IMR-90 (cell line): ENCODE data around the gene EHBP1L1. TPM values are rescaled to one million over a fixed set of nuclear protein-coding genes. Genes with fewer than 3 reads are reported as not detected.
A peak's percentile ranks its signal among the peaks of the same experiment; 100 is the strongest.

Experiments used
- ATAC-seq: fragments of 200-7000 bp; cut with Tn5 transposase; 2 replicates; pipeline ENCODE4 v1.9.1; 2020; ENCODE audit warnings: low read depth, mild to moderate bottlenecking, moderate library complexity
- Bru-seq: library from RNA; stranded (reverse); fragments of 400-500 nt; gene quantifications from one replicate; lab custom pipeline; 2021; lab: Mats Ljungman, UMichigan
- BruChase-seq, 2 experiments: library from RNA; stranded (reverse); fragments of 400-500 nt; gene quantifications; one replicate each; lab custom pipeline; 2021; lab: Mats Ljungman, UMichigan
- BruUV-seq: library from RNA; stranded (reverse); fragments of 400-500 nt; replicated peaks from 2 replicates; lab custom pipeline; 2021; lab: Mats Ljungman, UMichigan
- CTCF ChIA-PET: fragments of 300-600 bp; formaldehyde crosslinking; extraction: SDS; loops from one replicate; lab custom pipeline; 2021; ENCODE audit warnings: antibody characterized with exemption; lab: Yijun Ruan, JAX
- POLR2A ChIA-PET: fragments of 300-600 bp; sonication (Branson Sonifier 250); formaldehyde crosslinking; loops from one replicate; lab custom pipeline; 2022; ENCODE audit warnings: antibody characterized with exemption; ENCODE audit not compliant: unreplicated experiment; lab: Charles Lee
- DNase-seq: peaks from one replicate; pipeline ENCODE4 v3.0.0; 2013
- H2AFZ ChIP-seq: replicated peaks from 2 replicates; pipeline ENCODE3; 2013; ENCODE audit warnings: low read length, mild to moderate bottlenecking; ENCODE audit not compliant: poor library complexity
- H2AK5ac ChIP-seq: 2 replicates; pipeline ENCODE4 v1.6.1; 2013; ENCODE audit warnings: low read depth, low read length, inconsistent platforms
- H2AK9ac ChIP-seq: replicated peaks from 2 replicates; pipeline ENCODE3; 2013; ENCODE audit warnings: mild to moderate bottlenecking, low read depth, low read length, moderate library complexity; ENCODE audit not compliant: poor library complexity
- H2BK120ac ChIP-seq: 2 replicates; pipeline ENCODE4 v1.6.1; 2013; ENCODE audit warnings: low read depth, low read length, inconsistent platforms
- H2BK15ac ChIP-seq: 3 replicates; pipeline ENCODE4 v1.6.1; 2013; ENCODE audit warnings: low read depth, low read length, inconsistent platforms
- H2BK20ac ChIP-seq: 2 replicates; pipeline ENCODE4 v1.6.1; 2013; ENCODE audit warnings: low read depth, mild to moderate bottlenecking, inconsistent platforms, low read length, moderate library complexity
- H2BK5ac ChIP-seq: 2 replicates; pipeline ENCODE4 v1.6.1; 2013; ENCODE audit warnings: mild to moderate bottlenecking, low read depth, low read length, inconsistent platforms; ENCODE audit not compliant: poor library complexity, severe bottlenecking
- H3K14ac ChIP-seq: replicated peaks from 2 replicates; pipeline ENCODE4 v1.6.1; 2013; ENCODE audit warnings: low read depth, low read length, inconsistent platforms
- H3K18ac ChIP-seq: 2 replicates; pipeline ENCODE4 v1.6.1; 2013; ENCODE audit warnings: low read depth, low read length, control low read depth
- H3K23ac ChIP-seq: 2 replicates; pipeline ENCODE4 v1.6.1; 2013; ENCODE audit warnings: low read depth, low read length, inconsistent platforms
- H3K27ac ChIP-seq: 2 replicates; pipeline ENCODE4 v1.5.1; 2013; ENCODE audit warnings: mild to moderate bottlenecking, control low read depth, low read length; ENCODE audit not compliant: insufficient read depth
- H3K27me3 ChIP-seq: 2 replicates; pipeline ENCODE4 v1.6.1; 2013; ENCODE audit warnings: low read length; ENCODE audit not compliant: control insufficient read depth, insufficient read depth
- H3K36me3 ChIP-seq: 2 replicates; pipeline ENCODE4 v1.6.1; 2013; ENCODE audit warnings: low read length, mixed read lengths; ENCODE audit not compliant: control insufficient read depth, insufficient read depth
- H3K4ac ChIP-seq: 2 replicates; pipeline ENCODE4 v1.6.1; 2013; ENCODE audit warnings: low read depth, low read length, inconsistent platforms
- H3K4me1 ChIP-seq: 2 replicates; pipeline ENCODE4 v1.6.1; 2013; ENCODE audit warnings: low read length, mixed read lengths; ENCODE audit not compliant: control insufficient read depth, insufficient read depth
- H3K4me2 ChIP-seq: 2 replicates; pipeline ENCODE4 v1.6.1; 2013; ENCODE audit warnings: low read depth, mild to moderate bottlenecking, control low read depth, low read length, moderate library complexity
- H3K4me3 ChIP-seq: 2 replicates; pipeline ENCODE4 v1.5.1; 2013; ENCODE audit warnings: low read depth, mild to moderate bottlenecking, control low read depth, low read length, moderate library complexity; ENCODE audit not compliant: insufficient read depth
- H3K56ac ChIP-seq: 2 replicates; pipeline ENCODE4 v1.6.1; 2013; ENCODE audit warnings: low read length, inconsistent platforms; ENCODE audit not compliant: insufficient read depth; ENCODE audit errors: extremely low read depth
- H3K79me1 ChIP-seq, 2 experiments: 2 replicates each; pipeline ENCODE4 v1.6.1; 2013; ENCODE audit warnings: low read length in 2 of 2, inconsistent platforms in 1 of 2, low read depth in 1 of 2
- H3K9ac ChIP-seq: 2 replicates; pipeline ENCODE4 v1.6.1; 2013; ENCODE audit warnings: low read depth, low read length, control low read depth
- H3K9me1 ChIP-seq: 2 replicates; pipeline ENCODE4 v1.6.1; 2013; ENCODE audit warnings: low read length, inconsistent platforms; ENCODE audit not compliant: insufficient read depth
- H3K9me3 ChIP-seq: 2 replicates; pipeline ENCODE4 v1.6.1; 2013; ENCODE audit warnings: low read length; ENCODE audit not compliant: control insufficient read depth, insufficient read depth
- H4K20me1 ChIP-seq: 2 replicates; pipeline ENCODE4 v1.6.1; 2013; ENCODE audit warnings: low read length, inconsistent platforms; ENCODE audit not compliant: insufficient read depth
- H4K5ac ChIP-seq: 2 replicates; pipeline ENCODE4 v1.6.1; 2013; ENCODE audit warnings: mild to moderate bottlenecking, low read depth, low read length, control low read depth
- H4K8ac ChIP-seq, 2 experiments: 2 replicates each; pipeline ENCODE4 v1.6.1; 2013; ENCODE audit warnings: low read depth in 2 of 2, low read length in 2 of 2, control low read depth in 1 of 2, inconsistent platforms in 1 of 2
- H4K91ac ChIP-seq: 2 replicates; pipeline ENCODE4 v1.6.1; 2013; ENCODE audit warnings: low read depth, low read length, inconsistent platforms; ENCODE audit not compliant: insufficient read depth
- BHLHE40 ChIP-seq: fragments of 150-350 bp; IDR thresholded peaks from 2 replicates; pipeline ENCODE4 v1.6.1; 2016; ENCODE audit warnings: mild to moderate bottlenecking, low read depth, low read length
- MAZ ChIP-seq: IDR thresholded peaks from 2 replicates; pipeline ENCODE4 v1.6.1; 2012; ENCODE audit warnings: low read depth, mild to moderate bottlenecking, low read length, improper control_type of control experiment, moderate library complexity, borderline replicate concordance
- WGBS, 2 experiments: methylation state at CpG; one replicate each; pipeline versions ENCODE4 v1.1.5 to v1.1.7; 2013; ENCODE audit warnings: missing lambda C conversion rate in 2 of 2; ENCODE audit not compliant: insufficient read length in 1 of 2; ENCODE audit errors: extremely low coverage in 2 of 2; 5-methylcytosine and 5-hydroxymethylcytosine counted together
- dilution Hi-C: fragments of 300-500 bp; cut with HindIII; formaldehyde crosslinking; loops from one replicate; pipeline ENCODE4 v1.14.3; 2018; ENCODE audit warnings: low sequenced_read_pairs; ENCODE audit not compliant: unreplicated experiment
- in situ Hi-C: fragments of 300-500 bp; cut with MboI; formaldehyde crosslinking; loops from 3 replicates; pipeline ENCODE4 v1.14.3; 2019; ENCODE audit warnings: low sequenced_read_pairs, inconsistent platforms, mixed read lengths
- intact Hi-C: fragments of 100-400 bp; cut with micrococcal nuclease; formaldehyde crosslinking; loops from 2 replicates; pipeline ENCODE4 v1.10.0; 2022
- long read RNA-seq: library from polyadenylated mRNA; unstranded; transcript quantifications from one replicate; pipeline ENCODE4 v2.0.0, GENCODE V29; 2021; ENCODE audit not compliant: unreplicated experiment
- polyA plus RNA-seq, 3 experiments: library from polyadenylated mRNA; depleted of rRNA; stranded (reverse); fragments of >200 nt; gene quantifications; 2 replicates each; pipeline ENCODE4 v1.2.3, GENCODE V29; 2012; ENCODE audit warnings: low replicate concordance in 1 of 3
- total RNA-seq: library from RNA; depleted of rRNA; stranded (reverse); fragments of >200 nt; gene quantifications from 2 replicates; pipeline ENCODE4 v1.2.3, GENCODE V29; 2012; rRNA removed

The EHBP1L1 gene
- total RNA-seq (10.0 and 13.3 TPM in 2 replicates), polyA plus RNA-seq (2012; rRNA removed) (27.4 and 29.0 TPM in 2 replicates), Bru-seq, nascent RNA (percentile 84 among the genes with signal in this experiment), BruChase-seq, experiment 1, labeled RNA remaining after a 6-hour chase (percentile 82 among the genes with signal in this experiment), BruChase-seq, experiment 2, labeled RNA remaining after a 2-hour chase (percentile 86 among the genes with signal in this experiment)
- 13.2 and 27.4 TPM in 2 replicates for polyA plus RNA-seq (2012; cell fraction: cytosol; rRNA removed)
- polyA plus RNA-seq (2012; cell fraction: nucleus; rRNA removed; ENCODE audit: low replicate concordance) = 82.3 and 155 TPM in 2 replicates
- long read RNA-seq, partial matches to known transcripts = 6 of 12 reads
- long read RNA-seq, other reads (novel, unspliced or antisense) = 5 of 12 reads

GRCh38 chr11:65575568-65576231, at the start of gene EHBP1L1:
Gene EHBP1L1, plus strand, starts transcription at chr11:65576053. Its CDS starts 250 bp downstream, at chr11:65576303.
- Histone ChIP-seq H3K9ac (peak within 1 kb of the TSS; percentile 72), H3K56ac (peak within 1 kb of the TSS; percentile 70), H2AK5ac (peak within 1 kb of the TSS; percentile 98), H3K4me1 (peaks cover 33% of the 10 kb centered on the region), H4K8ac (peak within 1 kb of the TSS; percentile 76 to 90; a peak in 3 of 4 replicates), H2BK15ac (peak within 1 kb of the TSS; percentile 86; the same call in 2 of the 3 replicates), H3K14ac (peak within 1 kb of the TSS; percentile 96), H3K23ac (peak within 1 kb of the TSS; percentile 93), H3K4me3 (peak within 1 kb of the TSS; percentile 85), H2AFZ (peak within 1 kb of the TSS; percentile 90), H3K36me3 (peaks cover 15% of the 10 kb centered on the region; the same call in 1 of the 2 replicates), H4K91ac (peak within 1 kb of the TSS; percentile 83), H3K9me3 (no peaks in the 10 kb centered on the region), H4K5ac (peak within 1 kb of the TSS; percentile 86), H3K79me1 (peaks cover 24 to 69% of the 10 kb centered on the region in 2 experiments), H2BK120ac (peak within 1 kb of the TSS; percentile 83), H2BK20ac (peak within 1 kb of the TSS; percentile 34; the same call in 1 of the 2 replicates), H2BK5ac (peak within 1 kb of the TSS; percentile 76), H3K9me1 (peaks cover 8% of the 10 kb centered on the region), H2AK9ac (peak within 1 kb of the TSS; percentile 99), H3K4me2 (peak within 1 kb of the TSS; percentile 87), H3K4ac (peak within 1 kb of the TSS; percentile 96), H3K27me3 (no peaks in the 10 kb centered on the region), H3K18ac (peak within 1 kb of the TSS; percentile 16), H4K20me1 (peaks cover 31% of the 10 kb centered on the region), H3K27ac (peak within 1 kb of the TSS; percentile 75)
- peak; percentile 26 for ATAC-seq
- ChIA-PET POLR2A (no interaction called here), CTCF (no interaction called here)
- intact Hi-C loops = loop anchor here (2.0 kb wide), 1 partner anchor 15 kb away; no protein-coding TSS in a partner anchor
- in situ Hi-C loops = no loop called here
- DNase-seq = peak; percentile 28
- TF ChIP-seq BHLHE40 = no peak
- TF ChIP-seq MAZ = peak; percentile 64; the same call in 1 of the 2 replicates
- dilution Hi-C loops = no loop called here
- WGBS, 2 experiments = 23% methylated on average over 9 of the region's 69 CpGs; no CpG with 5 or more reads in 1 of the 2 experiments
- BruUV-seq = no TSS peak
